HG03558 (cell line): ENCODE results near the gene INPP5D.

Experiments
- ATAC-seq: cut with Tn5 transposase; IDR thresholded peaks from one replicate; pipeline ENCODE4 v1.9.1; 2021; ENCODE audit warnings: moderate number of reproducible peaks; ENCODE audit not compliant: unreplicated experiment; ENCODE audit errors: extremely low read depth

Gene INPP5D

GRCh38 chr2:233031556-233032500 is 28.3 kb upstream of the INPP5D start:
- no peak for ATAC-seq

- ATAC-seq: no peak
Measured at GRCh38 chr2:233032551-233033320, 27.4 kb upstream of the INPP5D start, which contains the start of gene NEU2. Gene NEU2, plus strand, starts transcription at chr2:233032672. Its CDS starts 0 bp downstream, at chr2:233032672.

GRCh38 chr2:233033672-233034071 is 26.5 kb upstream of the INPP5D start:
- ATAC-seq: no peak

- ATAC-seq: no peak
Measured at GRCh38 chr2:233034091-233034882, 25.9 kb upstream of the INPP5D start.

- no peak for ATAC-seq
Measured at GRCh38 chr2:233035426-233036161, 24.5 kb upstream of the INPP5D start.

- no peak for ATAC-seq
Measured at GRCh38 chr2:233036162-233036838, 23.8 kb upstream of the INPP5D start.

- no peak for ATAC-seq
Measured at GRCh38 chr2:233037078-233037477, 23.1 kb upstream of the INPP5D start.

- ATAC-seq: no peak
Measured at GRCh38 chr2:233039212-233039845, 20.8 kb upstream of the INPP5D start.

GRCh38 chr2:233039846-233040530 is 20.2 kb upstream of the INPP5D start:
- ATAC-seq: no peak

- ATAC-seq: no peak
Measured at GRCh38 chr2:233040571-233040970, 19.6 kb upstream of the INPP5D start.

GRCh38 chr2:233041722-233042323 is 18.3 kb upstream of the INPP5D start:
- no peak for ATAC-seq

GRCh38 chr2:233042549-233042948 is 17.6 kb upstream of the INPP5D start:
- no peak for ATAC-seq

- ATAC-seq: no peak
Measured at GRCh38 chr2:233044974-233045605, 15.1 kb upstream of the INPP5D start.

GRCh38 chr2:233047206-233047605 is 12.9 kb upstream of the INPP5D start:
- no peak for ATAC-seq

GRCh38 chr2:233047667-233048066 is 12.5 kb upstream of the INPP5D start:
- no peak for ATAC-seq

GRCh38 chr2:233048569-233049193 is 11.5 kb upstream of the INPP5D start:
- ATAC-seq: no peak
